A549 (cell line): ENCODE data around the gene PYGB.

Experiments used
- EP300 ChIP-seq, 2 experiments: fragments of >200 bp; sonication (Bioruptor Twin); formaldehyde crosslinking; IDR thresholded peaks; 2 replicates in 1 of 2; 3 replicates in 1 of 2; pipeline ENCODE4 v1.6.1; 2016 to 2017
- ESRRA ChIP-seq: fragments of 150-350 bp; IDR thresholded peaks from 2 replicates; pipeline ENCODE4 v1.6.1; 2014; ENCODE audit warnings: mild to moderate bottlenecking, low read length, borderline replicate concordance
- JUN ChIP-seq, 2 experiments: fragments of >200 bp; sonication (Bioruptor Twin); formaldehyde crosslinking; IDR thresholded peaks; 2 replicates in 1 of 2; 3 replicates in 1 of 2; pipeline ENCODE4 v1.6.1; 2016 to 2017
- TF ChIP-seq, protein P1 (sequence below): fragments of >200 bp; sonication (Bioruptor Twin); formaldehyde crosslinking; IDR thresholded peaks from 3 replicates; pipeline ENCODE4 v1.5.1; 2016

GRCh38 chr20:25293507-25293906 is 45.6 kb downstream of the PYGB start:
- TF ChIP-seq JUN (IDR thresholded peaks at IDR 0.05) (no peak), ESRRA (no peak), EP300 (IDR thresholded peaks at IDR 0.05) (no peak)
- TF ChIP-seq, protein P1, sequence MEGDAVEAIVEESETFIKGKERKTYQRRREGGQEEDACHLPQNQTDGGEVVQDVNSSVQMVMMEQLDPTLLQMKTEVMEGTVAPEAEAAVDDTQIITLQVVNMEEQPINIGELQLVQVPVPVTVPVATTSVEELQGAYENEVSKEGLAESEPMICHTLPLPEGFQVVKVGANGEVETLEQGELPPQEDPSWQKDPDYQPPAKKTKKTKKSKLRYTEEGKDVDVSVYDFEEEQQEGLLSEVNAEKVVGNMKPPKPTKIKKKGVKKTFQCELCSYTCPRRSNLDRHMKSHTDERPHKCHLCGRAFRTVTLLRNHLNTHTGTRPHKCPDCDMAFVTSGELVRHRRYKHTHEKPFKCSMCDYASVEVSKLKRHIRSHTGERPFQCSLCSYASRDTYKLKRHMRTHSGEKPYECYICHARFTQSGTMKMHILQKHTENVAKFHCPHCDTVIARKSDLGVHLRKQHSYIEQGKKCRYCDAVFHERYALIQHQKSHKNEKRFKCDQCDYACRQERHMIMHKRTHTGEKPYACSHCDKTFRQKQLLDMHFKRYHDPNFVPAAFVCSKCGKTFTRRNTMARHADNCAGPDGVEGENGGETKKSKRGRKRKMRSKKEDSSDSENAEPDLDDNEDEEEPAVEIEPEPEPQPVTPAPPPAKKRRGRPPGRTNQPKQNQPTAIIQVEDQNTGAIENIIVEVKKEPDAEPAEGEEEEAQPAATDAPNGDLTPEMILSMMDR: no peak
